ENCODE results near the gene ALKBH2. TPM values are rescaled to one million over a fixed set of nuclear protein-coding genes. Genes with fewer than 3 reads are reported as not detected.

The ALKBH2 gene
- total RNA-seq, 4 donors from 2014 or later = 2.1 to 26.5 (median 19.1) TPM

GRCh38 chr12:109069307-109070271, 23.7 kb downstream of the ALKBH2 start:
- Histone ChIP-seq H3K36me3 (no peaks in the 10 kb centered on the region), H3K4me3 (no peak overlapping the region), H3K4me1 (no peaks in the 10 kb centered on the region), H3K27ac (no peak overlapping the region), H3K27me3 (no peaks in the 10 kb centered on the region), H3K9me3 (no peaks in the 10 kb centered on the region)
- no peak for TF ChIP-seq POLR2A (IDR thresholded peaks at IDR 0.05)
- no peak for TF ChIP-seq CTCF (IDR thresholded peaks at IDR 0.05)
- intact Hi-C loops (cut with DNase I; ENCODE audit: low total_unique reads) = no loop called here
- no peak for DNase-seq

GRCh38 chr12:109065853-109066193, 27.4 kb downstream of the ALKBH2 start:
- TF ChIP-seq POLR2A (IDR thresholded peaks at IDR 0.05) (no peak), CTCF (IDR thresholded peaks at IDR 0.05) (no peak)
- Histone ChIP-seq H3K4me1 (no peaks in the 10 kb centered on the region), H3K4me3 (no peak overlapping the region), H3K36me3 (no peaks in the 10 kb centered on the region), H3K9me3 (no peaks in the 10 kb centered on the region), H3K27ac (no peak overlapping the region), H3K27me3 (no peaks in the 10 kb centered on the region)
- intact Hi-C loops (cut with DNase I; ENCODE audit: low total_unique reads) = no loop called here
- DNase-seq = no peak

GRCh38 chr12:109065154-109065852, 28.0 kb downstream of the ALKBH2 start:
- no peak overlapping the region for H3K27ac ChIP-seq
- no peaks in the 10 kb centered on the region for H3K9me3 ChIP-seq
- H3K36me3 ChIP-seq = no peaks in the 10 kb centered on the region
- H3K27me3 ChIP-seq = no peaks in the 10 kb centered on the region
- no peaks in the 10 kb centered on the region for H3K4me1 ChIP-seq
- no peak overlapping the region for H3K4me3 ChIP-seq
- intact Hi-C loops (cut with DNase I; ENCODE audit: low total_unique reads) = no loop called here
- TF ChIP-seq CTCF (IDR thresholded peaks at IDR 0.05) (no peak), POLR2A (IDR thresholded peaks at IDR 0.05) (no peak)
- DNase-seq = no peak

- intact Hi-C loops (cut with DNase I; ENCODE audit: low total_unique reads) = no loop called here
- H3K9me3 ChIP-seq = no peaks in the 10 kb centered on the region
- no peak overlapping the region for H3K27ac ChIP-seq
- no peaks in the 10 kb centered on the region for H3K4me1 ChIP-seq
- H3K36me3 ChIP-seq = no peaks in the 10 kb centered on the region
- TF ChIP-seq CTCF (IDR thresholded peaks at IDR 0.05) (no peak), POLR2A (IDR thresholded peaks at IDR 0.05) (no peak)
- no peaks in the 10 kb centered on the region for H3K27me3 ChIP-seq
- DNase-seq = no peak
- no peak overlapping the region for H3K4me3 ChIP-seq
Observed at GRCh38 chr12:109064143-109064542, 29.1 kb downstream of the ALKBH2 start.

- no peak for TF ChIP-seq CTCF (IDR thresholded peaks at IDR 0.05)
- TF ChIP-seq POLR2A (IDR thresholded peaks at IDR 0.05) = no peak
- intact Hi-C loops (cut with DNase I; ENCODE audit: low total_unique reads) = no loop called here
- H3K36me3 ChIP-seq = no peaks in the 10 kb centered on the region
Observed at GRCh38 chr12:109058773-109059172, 34.5 kb downstream of the ALKBH2 start.

More at GRCh38 chr12:109058773-109059172, 34.5 kb downstream of the ALKBH2 start:
- no peak overlapping the region for H3K27ac ChIP-seq
- H3K4me3 ChIP-seq = no peak overlapping the region
- no peaks in the 10 kb centered on the region for H3K27me3 ChIP-seq
- no peak for DNase-seq
- H3K4me1 ChIP-seq = no peaks in the 10 kb centered on the region
- H3K9me3 ChIP-seq = no peaks in the 10 kb centered on the region
